ENCODE measurements around the gene TRMT10A.

DNA sequence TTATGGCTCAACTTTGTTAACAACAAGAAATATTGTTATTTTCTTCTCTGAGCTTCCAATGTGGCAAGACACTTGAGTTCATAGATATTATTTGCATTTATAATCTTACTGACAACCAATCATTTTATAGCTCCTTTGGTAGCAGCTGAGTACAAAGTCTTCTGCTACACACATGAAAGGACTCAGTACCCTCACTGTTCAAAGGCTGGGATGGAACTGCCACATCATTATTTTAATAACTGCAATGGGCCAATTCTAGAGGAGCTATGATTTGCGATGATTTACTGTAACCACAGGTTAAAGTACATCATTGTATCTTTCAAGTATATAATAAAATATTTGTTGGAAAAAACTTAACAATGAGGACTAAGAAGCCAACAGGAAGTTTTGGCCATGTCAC lies 21.7 kb upstream of the TRMT10A start:
- TF ChIP-seq, protein P1, sequence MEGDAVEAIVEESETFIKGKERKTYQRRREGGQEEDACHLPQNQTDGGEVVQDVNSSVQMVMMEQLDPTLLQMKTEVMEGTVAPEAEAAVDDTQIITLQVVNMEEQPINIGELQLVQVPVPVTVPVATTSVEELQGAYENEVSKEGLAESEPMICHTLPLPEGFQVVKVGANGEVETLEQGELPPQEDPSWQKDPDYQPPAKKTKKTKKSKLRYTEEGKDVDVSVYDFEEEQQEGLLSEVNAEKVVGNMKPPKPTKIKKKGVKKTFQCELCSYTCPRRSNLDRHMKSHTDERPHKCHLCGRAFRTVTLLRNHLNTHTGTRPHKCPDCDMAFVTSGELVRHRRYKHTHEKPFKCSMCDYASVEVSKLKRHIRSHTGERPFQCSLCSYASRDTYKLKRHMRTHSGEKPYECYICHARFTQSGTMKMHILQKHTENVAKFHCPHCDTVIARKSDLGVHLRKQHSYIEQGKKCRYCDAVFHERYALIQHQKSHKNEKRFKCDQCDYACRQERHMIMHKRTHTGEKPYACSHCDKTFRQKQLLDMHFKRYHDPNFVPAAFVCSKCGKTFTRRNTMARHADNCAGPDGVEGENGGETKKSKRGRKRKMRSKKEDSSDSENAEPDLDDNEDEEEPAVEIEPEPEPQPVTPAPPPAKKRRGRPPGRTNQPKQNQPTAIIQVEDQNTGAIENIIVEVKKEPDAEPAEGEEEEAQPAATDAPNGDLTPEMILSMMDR (conservative IDR thresholded peaks at IDR 0.05; ENCODE audit: low read length): no peak
- TF ChIP-seq EZH2phosphoT487 (IDR thresholded peaks at IDR 0.05; ENCODE audit: borderline replicate concordance): no peak

Measured in Loucy (cell line).